H9 (cell line): ENCODE data around the gene NPNT. TPM values are rescaled to one million over a fixed set of nuclear protein-coding genes. Genes with fewer than 3 reads are reported as not detected.

Experiments used
- DNase-seq: peaks from one replicate; pipeline ENCODE4 v3.0.0-alpha.2; 2017
- H2AFZ ChIP-seq: one replicate; pipeline ENCODE4 v1.6.1; 2013; ENCODE audit warnings: mild to moderate bottlenecking, low read length, control low read depth, moderate library complexity
- H2AK5ac ChIP-seq: 2 replicates; pipeline ENCODE4 v1.6.1; 2013; ENCODE audit warnings: low read length, control low read depth, mixed read lengths; ENCODE audit not compliant: insufficient read length
- H2BK120ac ChIP-seq: one replicate; pipeline ENCODE4 v1.6.1; 2013; ENCODE audit warnings: low read depth, mild to moderate bottlenecking, low read length, control low read depth, inconsistent platforms; ENCODE audit not compliant: poor library complexity, severe bottlenecking
- H2BK12ac ChIP-seq: 2 replicates; pipeline ENCODE4 v1.6.1; 2013; ENCODE audit warnings: low read length, control low read depth, mixed read lengths, low read depth; ENCODE audit not compliant: insufficient read length
- H2BK15ac ChIP-seq: 2 replicates; pipeline ENCODE4 v1.6.1; 2013; ENCODE audit warnings: low read depth, low read length, control low read depth
- H2BK20ac ChIP-seq: one replicate; pipeline ENCODE4 v1.6.1; 2013; ENCODE audit warnings: low read depth, mild to moderate bottlenecking, low read length, control low read depth, inconsistent platforms; ENCODE audit not compliant: poor library complexity, severe bottlenecking
- H2BK5ac ChIP-seq: 2 replicates; pipeline ENCODE4 v1.6.1; 2013; ENCODE audit warnings: low read length, control low read depth, mixed read lengths; ENCODE audit not compliant: insufficient read length
- H3K14ac ChIP-seq: 2 replicates; pipeline ENCODE4 v1.6.1; 2013; ENCODE audit warnings: low read length, control low read depth; ENCODE audit not compliant: insufficient read depth
- H3K18ac ChIP-seq: 2 replicates; pipeline ENCODE4 v1.6.1; 2013; ENCODE audit warnings: low read depth, mild to moderate bottlenecking, mixed read lengths, low read length, control low read depth; ENCODE audit not compliant: insufficient read length
- H3K23ac ChIP-seq: 2 replicates; pipeline ENCODE4 v1.6.1; 2013; ENCODE audit warnings: low read length, control low read depth, mixed read lengths, low read depth; ENCODE audit not compliant: insufficient read length
- H3K23me2 ChIP-seq: 2 replicates; pipeline ENCODE4 v1.6.1; 2013; ENCODE audit warnings: low read depth, mild to moderate bottlenecking, mixed read lengths, low read length, control low read depth; ENCODE audit not compliant: insufficient read length, poor library complexity, severe bottlenecking
- H3K27ac ChIP-seq: 2 replicates; pipeline ENCODE4 v1.5.1; 2013; ENCODE audit warnings: low read length, control low read depth, mixed read lengths, low read depth; ENCODE audit not compliant: insufficient read length
- H3K27me3 ChIP-seq: 2 replicates; pipeline ENCODE4 v1.6.1; 2013; ENCODE audit warnings: low read length, control low read depth, inconsistent platforms; ENCODE audit not compliant: insufficient read depth
- H3K4ac ChIP-seq: 2 replicates; pipeline ENCODE4 v1.6.1; 2013; ENCODE audit warnings: low read depth, mild to moderate bottlenecking, control low read depth, inconsistent platforms, low read length, moderate library complexity
- H3K4me1 ChIP-seq: 2 replicates; pipeline ENCODE4 v1.6.1; 2013; ENCODE audit warnings: low read length, control low read depth, inconsistent platforms; ENCODE audit not compliant: insufficient read depth
- H3K4me2 ChIP-seq: 2 replicates; pipeline ENCODE4 v1.6.1; 2013; ENCODE audit warnings: low read length, control low read depth, mixed read lengths; ENCODE audit not compliant: insufficient read length, insufficient read depth
- H3K56ac ChIP-seq: 2 replicates; pipeline ENCODE4 v1.6.1; 2013; ENCODE audit warnings: low read depth, mild to moderate bottlenecking, mixed read lengths, low read length, control low read depth; ENCODE audit not compliant: insufficient read length
- H3K79me1 ChIP-seq: 2 replicates; pipeline ENCODE4 v1.6.1; 2013; ENCODE audit warnings: low read depth, mild to moderate bottlenecking, moderate library complexity, low read length, control low read depth, inconsistent platforms; ENCODE audit not compliant: insufficient read depth, poor library complexity, severe bottlenecking
- H3K79me2 ChIP-seq: 2 replicates; pipeline ENCODE4 v1.6.1; 2013; ENCODE audit warnings: low read length, control low read depth, inconsistent platforms; ENCODE audit not compliant: insufficient read depth
- H3K9ac ChIP-seq: 2 replicates; pipeline ENCODE4 v1.6.1; 2013; ENCODE audit warnings: low read length, control low read depth, mixed read lengths; ENCODE audit not compliant: insufficient read length; ENCODE audit errors: extremely low read depth
- H3K9me3 ChIP-seq: one replicate; pipeline ENCODE4 v1.6.1; 2013; ENCODE audit warnings: low read depth, low read length, inconsistent platforms; ENCODE audit not compliant: control insufficient read depth
- H3T11ph ChIP-seq: one replicate; pipeline ENCODE4 v1.6.1; 2013; ENCODE audit warnings: mild to moderate bottlenecking, low read length, control low read depth, inconsistent platforms
- H4K20me1 ChIP-seq: one replicate; pipeline ENCODE4 v1.6.1; 2013; ENCODE audit not compliant: control insufficient read depth, insufficient read length, insufficient read depth
- H4K5ac ChIP-seq: 2 replicates; pipeline ENCODE4 v1.6.1; 2013; ENCODE audit warnings: low read depth, mild to moderate bottlenecking, mixed read lengths, low read length, control low read depth; ENCODE audit not compliant: insufficient read length
- H4K8ac ChIP-seq: replicated peaks from 2 replicates; pipeline ENCODE4 v1.6.1; 2013; ENCODE audit warnings: low read length, control low read depth, mixed read lengths, low read depth; ENCODE audit not compliant: insufficient read length
- H4K91ac ChIP-seq: 2 replicates; pipeline ENCODE4 v1.6.1; 2013; ENCODE audit warnings: low read depth, mild to moderate bottlenecking, moderate library complexity, mixed read lengths, low read length, control low read depth; ENCODE audit not compliant: insufficient read length
- H3K27ac Mint-ChIP-seq, 3 experiments: 2 replicates in 2 of 3; 3 replicates in 1 of 3; pipeline ENCODE4 v1.8.0; 2020 to 2021; ENCODE audit warnings: mixed read lengths in 3 of 3, mild to moderate bottlenecking in 1 of 3, moderate library complexity in 1 of 3
- H3K27me3 Mint-ChIP-seq: 2 replicates; pipeline ENCODE4 v1.8.0; 2021; ENCODE audit warnings: low read depth, mild to moderate bottlenecking, moderate library complexity, mixed read lengths
- H3K36me3 Mint-ChIP-seq, 3 experiments: 2 replicates in 2 of 3; 3 replicates in 1 of 3; pipeline ENCODE4 v1.8.0; 2020 to 2021; ENCODE audit warnings: low read depth in 3 of 3, mixed read lengths in 3 of 3; ENCODE audit not compliant: insufficient read depth in 1 of 3
- H3K4me1 Mint-ChIP-seq, 2 experiments: 2 replicates each; pipeline ENCODE4 v1.8.0; 2020; ENCODE audit warnings: mixed read lengths in 2 of 2
- H3K4me3 Mint-ChIP-seq, 2 experiments: 2 replicates in 1 of 2; 3 replicates in 1 of 2; pipeline ENCODE4 v1.8.0; 2020 to 2021; ENCODE audit warnings: mild to moderate bottlenecking in 2 of 2, mixed read lengths in 2 of 2, moderate library complexity in 1 of 2
- H3K9me3 Mint-ChIP-seq, 2 experiments: 2 replicates in 1 of 2; 3 replicates in 1 of 2; pipeline ENCODE4 v1.8.0; 2020; ENCODE audit warnings: mild to moderate bottlenecking in 2 of 2, mixed read lengths in 2 of 2, moderate library complexity in 1 of 2
- WGBS: extraction: QIAGEN DNeasy Blood & Tissue Kit; methylation state at CpG from one replicate; pipeline ENCODE4 v1.1.7; 2013; ENCODE audit warnings: missing lambda C conversion rate, low lambda C conversion rate, mixed read lengths; ENCODE audit not compliant: insufficient read length; ENCODE audit errors: extremely low coverage; 5-methylcytosine and 5-hydroxymethylcytosine counted together
- total RNA-seq: library from RNA; stranded (reverse); gene quantifications from 2 replicates; pipeline ENCODE4 v1.2.1, GENCODE V29; 2021
- TF ChIP-seq, protein P1 (sequence below): fragments of 200-600 bp; sonication (generic); conservative IDR thresholded peaks from 3 replicates; pipeline ENCODE4 v1.8.0; 2021; ENCODE audit warnings: antibody characterized with exemption, mild to moderate bottlenecking

Gene NPNT
- total RNA-seq, 1 experiment from 2014 or later = 0.37 TPM

DNA sequence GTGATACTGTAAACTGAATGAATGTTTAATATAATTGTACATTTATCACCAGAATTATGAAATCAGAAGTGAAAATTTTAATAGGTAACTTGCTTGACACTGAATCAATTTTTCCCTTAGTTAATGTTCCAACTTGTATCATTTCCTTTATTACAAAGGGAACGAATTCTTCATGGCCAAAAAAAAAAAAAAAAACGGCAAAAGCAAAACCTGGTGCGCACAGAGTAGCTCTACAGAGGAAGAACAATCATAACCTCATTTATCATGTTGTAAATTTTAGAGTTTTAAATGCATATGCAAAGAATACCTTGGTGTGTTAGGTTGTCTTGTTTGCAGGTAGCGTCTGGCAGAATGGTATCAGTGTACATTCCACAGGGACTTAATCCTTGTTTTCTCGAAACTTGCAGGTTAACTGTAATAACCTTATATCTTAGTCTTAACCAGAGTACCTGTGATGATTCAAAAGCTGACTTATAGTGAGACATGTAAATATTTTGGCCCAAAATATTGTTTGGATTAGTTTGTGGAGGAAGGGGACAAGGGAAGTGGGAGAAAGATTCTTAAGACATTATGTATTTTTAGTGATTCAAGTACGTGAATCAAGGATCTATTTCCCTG, 70.0 kb downstream of the NPNT start:
- no peak overlapping the region for H4K5ac ChIP-seq
- Mint-ChIP-seq H3K4me3 (no peak overlapping the region), H3K27ac (peak overlapping the region in 2 of 3 experiments; percentile 18 to 28; a peak in 2 of 7 replicates), H3K36me3 (no peaks in the 10 kb centered on the region), H3K9me3 (no peaks in the 10 kb centered on the region), H3K27me3 (no peaks in the 10 kb centered on the region), H3K4me1 (peaks cover 21 to 29% of the 10 kb centered on the region in 2 experiments)
- no peak overlapping the region for H2BK15ac ChIP-seq
- no peak overlapping the region for H3K4me2 ChIP-seq
- peaks cover 2% of the 10 kb centered on the region; the same call in 1 of the 2 replicates for H3K4me1 ChIP-seq
- no peaks in the 10 kb centered on the region for H3K23me2 ChIP-seq
- H3K4ac ChIP-seq = no peak overlapping the region
- H2BK5ac ChIP-seq = no peak overlapping the region
- no peak overlapping the region for H3K9ac ChIP-seq
- no peak overlapping the region for H3K56ac ChIP-seq
- TF ChIP-seq, protein P1, sequence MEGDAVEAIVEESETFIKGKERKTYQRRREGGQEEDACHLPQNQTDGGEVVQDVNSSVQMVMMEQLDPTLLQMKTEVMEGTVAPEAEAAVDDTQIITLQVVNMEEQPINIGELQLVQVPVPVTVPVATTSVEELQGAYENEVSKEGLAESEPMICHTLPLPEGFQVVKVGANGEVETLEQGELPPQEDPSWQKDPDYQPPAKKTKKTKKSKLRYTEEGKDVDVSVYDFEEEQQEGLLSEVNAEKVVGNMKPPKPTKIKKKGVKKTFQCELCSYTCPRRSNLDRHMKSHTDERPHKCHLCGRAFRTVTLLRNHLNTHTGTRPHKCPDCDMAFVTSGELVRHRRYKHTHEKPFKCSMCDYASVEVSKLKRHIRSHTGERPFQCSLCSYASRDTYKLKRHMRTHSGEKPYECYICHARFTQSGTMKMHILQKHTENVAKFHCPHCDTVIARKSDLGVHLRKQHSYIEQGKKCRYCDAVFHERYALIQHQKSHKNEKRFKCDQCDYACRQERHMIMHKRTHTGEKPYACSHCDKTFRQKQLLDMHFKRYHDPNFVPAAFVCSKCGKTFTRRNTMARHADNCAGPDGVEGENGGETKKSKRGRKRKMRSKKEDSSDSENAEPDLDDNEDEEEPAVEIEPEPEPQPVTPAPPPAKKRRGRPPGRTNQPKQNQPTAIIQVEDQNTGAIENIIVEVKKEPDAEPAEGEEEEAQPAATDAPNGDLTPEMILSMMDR = no peak
- no peak overlapping the region for H3K27ac ChIP-seq
- H3K18ac ChIP-seq = no peak overlapping the region
- no peak overlapping the region for H2BK120ac ChIP-seq
- H3T11ph ChIP-seq = no peak overlapping the region
- no peaks in the 10 kb centered on the region for H4K20me1 ChIP-seq
- H3K27me3 ChIP-seq = no peaks in the 10 kb centered on the region
- H2AK5ac ChIP-seq = no peak overlapping the region
- H3K14ac ChIP-seq = no peak overlapping the region
- H4K91ac ChIP-seq = no peak overlapping the region
- H2BK20ac ChIP-seq = no peak overlapping the region
- no peak overlapping the region for H3K23ac ChIP-seq
- H3K79me1 ChIP-seq = no peaks in the 10 kb centered on the region
- no peaks in the 10 kb centered on the region for H3K79me2 ChIP-seq
- H4K8ac ChIP-seq = no peak overlapping the region
- no peak overlapping the region for H2AFZ ChIP-seq
- H2BK12ac ChIP-seq = no peak overlapping the region
- no CpG with 5 or more reads among the region's 6 CpGs for WGBS
- no peaks in the 10 kb centered on the region for H3K9me3 ChIP-seq
- no peak for DNase-seq
